Testis (tissue), 3 donors: ENCODE measurements around the gene TMEM30B. TPM values are rescaled to one million over a fixed set of nuclear protein-coding genes. Genes with fewer than 3 reads are reported as not detected.

Source experiments
- DNase-seq: peaks from one replicate; pipeline ENCODE4 v3.0.0-alpha.2; 2019
- H3K27ac ChIP-seq, 2 donors: fragments of 200-600 bp; sonication (generic); one replicate each; pipeline ENCODE4 v1.5.1; 2019
- H3K27me3 ChIP-seq: fragments of 200-600 bp; sonication (generic); one replicate; pipeline ENCODE4 v1.5.1; 2019
- H3K36me3 ChIP-seq: fragments of 200-600 bp; sonication (generic); one replicate; pipeline ENCODE4 v1.5.1; 2017; ENCODE audit warnings: low read depth; ENCODE audit errors: missing control alignments
- H3K4me1 ChIP-seq: fragments of 200-600 bp; sonication (generic); one replicate; pipeline ENCODE4 v1.5.1; 2019
- H3K4me3 ChIP-seq, 2 donors: fragments of 200-600 bp; sonication (generic); one replicate each; pipeline ENCODE4 v1.5.1; 2017 to 2019
- H3K9me3 ChIP-seq: fragments of 200-600 bp; sonication (generic); one replicate; pipeline ENCODE4 v1.5.1; 2017
- POLR2A ChIP-seq: fragments of 450-650 bp; IDR thresholded peaks from one replicate; pipeline ENCODE4 v1.6.1; 2017; ENCODE audit warnings: antibody characterized with exemption, mild to moderate bottlenecking, moderate library complexity
- WGBS, 2 donors: methylation state at CpG; one replicate each; pipeline ENCODE4 v1.1.5; 2018; 5-methylcytosine and 5-hydroxymethylcytosine counted together
- intact Hi-C: fragments of 100-400 bp; cut with DNase I; formaldehyde crosslinking; loops from one replicate; pipeline ENCODE4 v1.15.1; 2023; ENCODE audit warnings: low total_unique reads
- polyA plus RNA-seq: library from polyadenylated mRNA; stranded (reverse); fragments of 350-450 nt; fragmentation: Illumina TruSeq; extraction: RNeasy Lipid Tissue Mini Kit (QIAGEN cat#74804); gene quantifications from one replicate; pipeline ENCODE4 v1.2.3, GENCODE V29; 2014; ENCODE audit warnings: low read depth, low replicate concordance; ENCODE audit not compliant: insufficient read depth
- total RNA-seq, 2 donors: library from RNA; depleted of rRNA; stranded (reverse); fragments of >200 nt; gene quantifications; one replicate each; pipeline ENCODE4 v1.2.3, GENCODE V29; 2016
- TF ChIP-seq, protein P1 (sequence below), 3 experiments: fragments of 450-650 bp in 2 of 3; fragments of 200-600 bp in 1 of 3; sonication (generic) in 1 of 3; IDR thresholded peaks; one replicate each; pipeline ENCODE4 v1.5.1; 2016 to 2019; ENCODE audit warnings: antibody characterized with exemption in 3 of 3, mild to moderate bottlenecking in 2 of 3, moderate library complexity in 1 of 3

Gene TMEM30B
- total and polyA plus RNA-seq, 3 donors from 2014 or later = 5.9 to 11.4 (median 8.9) TPM

GRCh38 chr14:61285364-61285763 lies 4.2 kb upstream of the TMEM30B start:
- intact Hi-C loops = no loop called here
- Histone ChIP-seq H3K4me3 (no peak overlapping the region), H3K4me1 (peaks cover 5% of the 10 kb centered on the region), H3K27ac (peak overlapping the region in 1 of 2 donors; percentile 28), H3K36me3 (no peaks in the 10 kb centered on the region), H3K9me3 (no peaks in the 10 kb centered on the region), H3K27me3 (no peaks in the 10 kb centered on the region)
- TF ChIP-seq POLR2A = no peak
- TF ChIP-seq, protein P1, sequence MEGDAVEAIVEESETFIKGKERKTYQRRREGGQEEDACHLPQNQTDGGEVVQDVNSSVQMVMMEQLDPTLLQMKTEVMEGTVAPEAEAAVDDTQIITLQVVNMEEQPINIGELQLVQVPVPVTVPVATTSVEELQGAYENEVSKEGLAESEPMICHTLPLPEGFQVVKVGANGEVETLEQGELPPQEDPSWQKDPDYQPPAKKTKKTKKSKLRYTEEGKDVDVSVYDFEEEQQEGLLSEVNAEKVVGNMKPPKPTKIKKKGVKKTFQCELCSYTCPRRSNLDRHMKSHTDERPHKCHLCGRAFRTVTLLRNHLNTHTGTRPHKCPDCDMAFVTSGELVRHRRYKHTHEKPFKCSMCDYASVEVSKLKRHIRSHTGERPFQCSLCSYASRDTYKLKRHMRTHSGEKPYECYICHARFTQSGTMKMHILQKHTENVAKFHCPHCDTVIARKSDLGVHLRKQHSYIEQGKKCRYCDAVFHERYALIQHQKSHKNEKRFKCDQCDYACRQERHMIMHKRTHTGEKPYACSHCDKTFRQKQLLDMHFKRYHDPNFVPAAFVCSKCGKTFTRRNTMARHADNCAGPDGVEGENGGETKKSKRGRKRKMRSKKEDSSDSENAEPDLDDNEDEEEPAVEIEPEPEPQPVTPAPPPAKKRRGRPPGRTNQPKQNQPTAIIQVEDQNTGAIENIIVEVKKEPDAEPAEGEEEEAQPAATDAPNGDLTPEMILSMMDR (IDR thresholded peaks at IDR 0.05) = no peak
- 49 to 52% methylated on average over 4 of the region's 4 CpGs for WGBS, 2 donors
- DNase-seq = no peak

GRCh38 chr14:61284001-61284400 lies 2.9 kb upstream of the TMEM30B start:
- Histone ChIP-seq H3K9me3 (no peaks in the 10 kb centered on the region), H3K27me3 (no peaks in the 10 kb centered on the region), H3K36me3 (no peaks in the 10 kb centered on the region), H3K4me1 (peaks cover 10% of the 10 kb centered on the region), H3K27ac (no peak overlapping the region), H3K4me3 (no peak overlapping the region)
- TF ChIP-seq, protein P1 (IDR thresholded peaks at IDR 0.05) = no peak
- TF ChIP-seq POLR2A = no peak
- 80 to 88% methylated on average over 3 of the region's 3 CpGs for WGBS, 2 donors
- intact Hi-C loops = no loop called here
- no peak for DNase-seq

GRCh38 chr14:61282746-61283145 lies 1.6 kb upstream of the TMEM30B start:
- Histone ChIP-seq H3K4me1 (peaks cover 10% of the 10 kb centered on the region), H3K9me3 (no peaks in the 10 kb centered on the region), H3K27ac (peak overlapping the region in 1 of 2 donors; percentile 91), H3K27me3 (no peaks in the 10 kb centered on the region), H3K36me3 (no peaks in the 10 kb centered on the region), H3K4me3 (no peak overlapping the region)
- TF ChIP-seq, protein P1 (IDR thresholded peaks at IDR 0.05) = no peak
- TF ChIP-seq POLR2A = no peak
- no peak for DNase-seq
- intact Hi-C loops = no loop called here
- 68 to 80% methylated on average over 2 of the region's 2 CpGs for WGBS, 2 donors

GRCh38 chr14:61281948-61282275 lies 774 bp upstream of the TMEM30B start:
- Histone ChIP-seq H3K4me3 (peak overlapping the region in 1 of 2 donors; percentile 75), H3K4me1 (peaks cover 10% of the 10 kb centered on the region), H3K9me3 (no peaks in the 10 kb centered on the region), H3K36me3 (no peaks in the 10 kb centered on the region), H3K27ac (peak overlapping the region; percentile 91 to 93), H3K27me3 (no peaks in the 10 kb centered on the region)
- DNase-seq = no peak
- TF ChIP-seq, protein P1 (IDR thresholded peaks at IDR 0.05) = no peak
- TF ChIP-seq POLR2A = no peak
- intact Hi-C loops = no loop called here
- WGBS, 2 donors = 21 to 48% methylated on average over 1 of the region's 1 CpG

- H3K9me3 ChIP-seq = no peaks in the 10 kb centered on the region
- H3K36me3 ChIP-seq = no peaks in the 10 kb centered on the region
- DNase-seq = peak; percentile 77
- no peak for TF ChIP-seq POLR2A
- TF ChIP-seq, protein P1 (IDR thresholded peaks at IDR 0.05) = peak in 2 of 3 experiments; percentile 35 to 46
- 2 to 20% methylated on average over 1 to 77 of the region's 81 CpGs for WGBS, 2 donors
- peak overlapping the region; percentile 91 to 93 for H3K27ac ChIP-seq
- peak overlapping the region; percentile 65 to 75 for H3K4me3 ChIP-seq
- intact Hi-C loops = no loop called here
- H3K4me1 ChIP-seq = peaks cover 5% of the 10 kb centered on the region
- H3K27me3 ChIP-seq = no peaks in the 10 kb centered on the region
These were observed 482 bp downstream of the TMEM30B start for GRCh38 chr14:61280526-61281185.
